Calu3 (cell line): ENCODE measurements around the gene TESK2. TPM values are rescaled to one million over a fixed set of nuclear protein-coding genes. Genes with fewer than 3 reads are reported as not detected.

Source experiments
- BruUV-seq: library from RNA; stranded (reverse); fragments of 400-500 nt; replicated peaks from 2 replicates; lab custom pipeline; 2021; lab: Mats Ljungman, UMichigan
- CTCF ChIA-PET: fragments of 300-600 bp; sonication (Branson Sonifier 250); formaldehyde crosslinking; loops from one replicate; lab custom pipeline; 2022; ENCODE audit warnings: antibody characterized with exemption; lab: Charles Lee
- DNase-seq: peaks from one replicate; pipeline ENCODE4 v3.0.0; 2022
- H3K27ac Mint-ChIP-seq: one replicate; pipeline ENCODE4 v1.8.0; 2022; ENCODE audit warnings: mixed read lengths; ENCODE audit not compliant: unreplicated experiment
- H3K27me3 Mint-ChIP-seq: one replicate; pipeline ENCODE4 v1.8.0; 2022; ENCODE audit warnings: mixed read lengths; ENCODE audit not compliant: unreplicated experiment
- H3K36me3 Mint-ChIP-seq: one replicate; pipeline ENCODE4 v1.8.0; 2022; ENCODE audit warnings: mild to moderate bottlenecking, moderate library complexity, mixed read lengths; ENCODE audit not compliant: insufficient read depth, unreplicated experiment
- H3K4me1 Mint-ChIP-seq: one replicate; pipeline ENCODE4 v1.8.0; 2022; ENCODE audit warnings: mild to moderate bottlenecking, low read depth, mixed read lengths; ENCODE audit not compliant: unreplicated experiment
- H3K4me3 Mint-ChIP-seq: one replicate; pipeline ENCODE4 v1.8.0; 2022; ENCODE audit warnings: mild to moderate bottlenecking, low read depth, moderate library complexity, mixed read lengths; ENCODE audit not compliant: unreplicated experiment
- H3K9me3 Mint-ChIP-seq: one replicate; pipeline ENCODE4 v1.8.0; 2022; ENCODE audit warnings: low read depth, mixed read lengths; ENCODE audit not compliant: unreplicated experiment
- CTCF ChIP-seq: fragments of 200-600 bp; IDR thresholded peaks from one replicate; pipeline ENCODE4 v1.8.0; 2022; ENCODE audit warnings: antibody characterized with exemption; ENCODE audit not compliant: unreplicated experiment
- intact Hi-C: fragments of 100-400 bp; cut with micrococcal nuclease; formaldehyde crosslinking; loops from one replicate; pipeline ENCODE4 v1.10.0; 2022; ENCODE audit not compliant: unreplicated experiment
- total RNA-seq: library from RNA; stranded (reverse); gene quantifications from 2 replicates; pipeline ENCODE4 v1.2.3, GENCODE V29; 2022

Gene TESK2
- total RNA-seq, 1 experiment from 2014 or later: 2.3 TPM

- no TSS peak for BruUV-seq
- no peaks in the 10 kb centered on the region for H3K36me3 Mint-ChIP-seq
- CTCF ChIA-PET: no interaction called here
- intact Hi-C loops: no loop called here
- no peak for DNase-seq
- H3K9me3 Mint-ChIP-seq: no peaks in the 10 kb centered on the region
- no peak overlapping the region for H3K4me3 Mint-ChIP-seq
- H3K27ac Mint-ChIP-seq: no peak overlapping the region
- no peaks in the 10 kb centered on the region for H3K4me1 Mint-ChIP-seq
- no peak for TF ChIP-seq CTCF
- H3K27me3 Mint-ChIP-seq: no peaks in the 10 kb centered on the region
These were observed 61.3 kb downstream of the TESK2 start for GRCh38 chr1:45429561-45430159.

GRCh38 chr1:45423906-45424678 is 66.9 kb downstream of the TESK2 start:
- H3K4me3 Mint-ChIP-seq: no peak overlapping the region

GRCh38 chr1:45421935-45422334 is 69.0 kb downstream of the TESK2 start:
- Mint-ChIP-seq H3K36me3 (no peaks in the 10 kb centered on the region), H3K4me1 (no peaks in the 10 kb centered on the region), H3K9me3 (peaks cover 8% of the 10 kb centered on the region)

More at GRCh38 chr1:45423906-45424678, 66.9 kb downstream of the TESK2 start:
- BruUV-seq: no TSS peak
- CTCF ChIA-PET: interaction anchor here (0.5 to 1.6 kb wide), 3 partner anchors 9 to 26 kb away, joined by 3 to 6 read pairs (median 3); no protein-coding TSS in a partner anchor
- Mint-ChIP-seq H3K4me1 (no peaks in the 10 kb centered on the region), H3K27ac (no peak overlapping the region), H3K36me3 (no peaks in the 10 kb centered on the region), H3K27me3 (no peaks in the 10 kb centered on the region), H3K9me3 (peaks cover 8% of the 10 kb centered on the region)
- TF ChIP-seq CTCF: no peak
- intact Hi-C loops: no loop called here
- no peak for DNase-seq

GRCh38 chr1:45414746-45415145 is 76.2 kb downstream of the TESK2 start:
- Mint-ChIP-seq H3K4me3 (no peak overlapping the region), H3K4me1 (no peaks in the 10 kb centered on the region), H3K9me3 (no peaks in the 10 kb centered on the region), H3K27me3 (no peaks in the 10 kb centered on the region), H3K36me3 (no peaks in the 10 kb centered on the region), H3K27ac (no peak overlapping the region)
- DNase-seq: no peak
- CTCF ChIA-PET: interaction anchor here (0.6 kb wide), 1 partner anchor 74 kb away, joined by 5 read pairs; no protein-coding TSS in a partner anchor
- intact Hi-C loops: no loop called here
- no TSS peak for BruUV-seq
- no peak for TF ChIP-seq CTCF

More at GRCh38 chr1:45421935-45422334, 69.0 kb downstream of the TESK2 start:
- intact Hi-C loops: no loop called here
- Mint-ChIP-seq H3K27me3 (no peaks in the 10 kb centered on the region), H3K4me3 (no peak overlapping the region), H3K27ac (no peak overlapping the region)
- DNase-seq: no peak
- CTCF ChIA-PET: interaction anchor here (1.3 kb wide), 1 partner anchor 10 kb away, joined by 3 read pairs; no protein-coding TSS in a partner anchor
- BruUV-seq: no TSS peak
- no peak for TF ChIP-seq CTCF
